Activated CD4-positive, alpha-beta T cell treated with anti-CD3 and anti-CD28 coated beads, Interleukin-2, amount 50 U/mL, for 24 hours (primary cell): ENCODE results near the gene SLC35E2B.
A peak's percentile ranks its signal among the peaks of the same experiment; 100 is the strongest.
"Not testable (repeated sequence)": the region's sequence is repeated elsewhere in the genome, so short reads cannot be mapped to it uniquely, and the experiment has no call there.

Source experiments
- DNase-seq, 2 donors: peaks; one replicate each; pipeline ENCODE4 v3.0.0-alpha.2; 2020; ENCODE audit warnings: low read depth in 1 of 2, low spot score in 1 of 2

Gene SLC35E2B

GRCh38 chr1:1677718-1678580 lies 14.6 kb downstream of the SLC35E2B start:
- DNase-seq, result peak; percentile 37 to 44

- not testable (repeated sequence) for DNase-seq
Measured at GRCh38 chr1:1676087-1676486, 16.5 kb downstream of the SLC35E2B start.

- not testable (repeated sequence) for DNase-seq
Measured at GRCh38 chr1:1675218-1675617, 17.4 kb downstream of the SLC35E2B start.

DNA sequence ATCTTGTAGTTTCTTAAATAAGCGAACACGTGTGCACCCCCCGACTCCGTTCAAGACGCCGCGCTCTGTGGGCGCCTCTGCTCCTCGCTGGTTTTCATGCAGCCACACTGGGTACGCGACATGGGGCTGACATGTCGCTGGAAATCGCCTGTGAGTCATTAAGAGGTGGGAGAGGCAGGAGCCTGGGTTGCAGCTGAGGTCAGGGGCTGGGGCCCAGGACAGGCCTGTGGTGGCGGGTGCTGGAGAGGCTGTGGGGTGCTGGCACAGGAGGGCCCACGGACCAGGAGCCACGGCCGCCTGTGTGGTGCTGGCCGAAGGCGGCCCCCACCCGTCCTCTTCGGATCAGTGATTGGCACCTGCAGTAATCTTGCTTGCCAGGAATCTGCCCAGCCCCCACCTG lies 17.8 kb downstream of the SLC35E2B start:
- DNase-seq, result not testable (repeated sequence)

DNA sequence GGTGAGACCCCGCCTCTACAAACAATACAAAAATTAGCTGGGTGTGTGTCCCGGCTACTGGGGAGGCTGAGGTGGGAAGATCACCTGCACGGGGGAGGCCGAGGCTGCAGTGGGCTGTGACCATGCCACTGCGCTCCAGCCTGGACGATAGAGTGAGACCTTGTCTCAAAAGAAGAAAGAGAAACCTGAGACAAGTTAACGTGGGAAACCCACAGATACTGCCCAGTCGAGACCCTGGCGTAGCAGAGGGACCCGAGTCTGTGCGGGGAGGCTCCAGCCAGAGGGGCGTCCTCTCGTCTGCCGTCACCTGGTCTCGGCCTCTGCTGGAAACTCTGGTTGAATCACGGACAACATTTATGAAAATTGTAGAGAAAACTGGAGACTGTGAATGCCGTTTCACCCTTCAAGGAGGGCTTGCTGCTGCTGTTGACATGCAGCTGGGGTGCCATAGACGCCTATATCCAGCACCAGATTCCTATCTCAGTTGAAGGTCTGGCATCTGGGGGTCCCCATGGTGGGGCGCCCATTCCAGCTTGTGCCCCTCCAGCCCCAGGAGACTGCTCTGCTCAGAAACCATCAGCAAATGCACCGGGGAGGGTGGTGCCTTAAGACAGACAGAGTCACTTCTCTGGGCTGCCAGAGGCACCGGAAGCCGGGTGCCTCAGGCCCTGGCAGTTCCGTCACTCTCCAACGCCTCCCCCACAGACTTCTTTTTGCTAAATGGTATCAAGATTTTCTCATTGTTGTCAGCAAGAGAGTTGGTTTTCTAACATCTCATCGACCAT lies 20.2 kb downstream of the SLC35E2B start:
- no peak for DNase-seq

DNA sequence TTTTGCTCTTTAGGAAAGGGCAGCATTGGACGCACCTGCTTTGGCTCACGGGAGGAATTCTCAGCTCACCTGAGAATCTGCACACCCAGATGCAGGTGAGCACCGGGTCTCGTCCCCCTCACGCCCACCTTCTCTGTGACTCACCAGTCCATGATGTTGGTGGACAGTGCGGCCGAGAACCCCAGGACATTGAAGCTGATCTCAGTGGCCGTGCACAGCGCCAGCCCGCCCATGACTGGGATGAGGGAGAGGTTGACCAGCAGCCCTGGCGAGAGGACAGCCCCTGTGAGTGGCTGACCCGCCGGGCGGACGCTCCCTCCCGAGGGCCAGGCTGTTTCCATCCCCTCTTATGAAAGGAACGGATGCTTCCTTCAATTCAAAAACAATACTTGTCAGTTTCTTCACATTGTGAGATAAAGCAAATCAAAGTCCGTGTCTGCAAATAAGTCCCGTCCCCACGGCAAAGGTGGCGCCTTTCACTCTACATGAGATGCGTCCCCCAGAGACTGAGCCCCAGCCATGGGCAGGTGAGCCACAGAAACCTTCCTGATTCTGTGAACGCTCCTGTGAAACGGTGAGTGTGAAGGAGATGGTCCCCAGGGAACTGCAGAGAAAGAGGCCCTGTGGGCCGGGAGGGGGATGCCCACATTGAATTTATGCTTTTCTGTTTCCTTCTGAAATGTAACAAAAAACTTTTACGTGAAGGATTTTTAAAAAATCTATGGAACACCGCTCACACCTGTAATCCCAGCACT lies 21.1 kb downstream of the SLC35E2B start:
- DNase-seq, result no peak

DNA sequence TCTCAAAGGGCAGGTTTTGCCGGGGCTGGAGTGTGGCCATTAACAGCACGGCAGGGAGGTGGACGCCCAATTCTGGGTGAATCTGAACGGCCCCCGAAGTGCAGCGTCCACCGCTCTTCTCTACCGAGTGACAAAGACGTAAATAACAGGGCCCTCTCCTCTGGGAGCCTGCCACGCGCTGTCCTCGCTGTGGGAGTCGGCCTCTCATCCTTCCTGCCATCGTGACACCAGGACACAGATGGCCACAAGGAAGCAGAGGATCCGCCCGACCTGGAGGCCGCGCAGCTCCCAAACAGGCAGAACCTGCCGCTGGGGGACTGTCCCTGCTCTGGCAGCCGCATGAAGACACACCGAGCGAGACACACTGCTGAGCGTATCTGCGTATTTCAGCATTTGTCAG lies 21.7 kb downstream of the SLC35E2B start:
- no peak for DNase-seq

- no peak for DNase-seq
Measured at GRCh38 chr1:1669468-1670440, 22.8 kb downstream of the SLC35E2B start.

DNA sequence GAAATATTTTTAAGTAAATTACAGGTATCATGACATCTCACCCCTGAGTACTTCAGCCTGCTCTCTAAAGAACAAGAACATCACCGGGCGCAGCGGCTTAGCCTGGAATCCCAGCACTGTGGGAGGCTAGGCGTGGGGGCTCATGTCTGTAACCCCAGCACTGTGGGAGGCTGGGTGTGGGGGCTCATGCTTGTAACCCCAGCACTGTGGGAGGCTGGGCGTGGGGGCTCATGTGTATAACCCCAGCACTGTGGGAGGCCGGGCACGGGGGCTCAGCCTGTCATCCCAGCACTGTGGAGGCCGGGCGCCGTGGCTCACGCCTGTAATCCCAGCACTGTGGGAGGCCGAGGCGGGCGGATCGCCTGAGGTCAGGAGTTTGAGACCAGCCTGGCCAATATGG lies 26.1 kb downstream of the SLC35E2B start:
- no peak for DNase-seq

DNA sequence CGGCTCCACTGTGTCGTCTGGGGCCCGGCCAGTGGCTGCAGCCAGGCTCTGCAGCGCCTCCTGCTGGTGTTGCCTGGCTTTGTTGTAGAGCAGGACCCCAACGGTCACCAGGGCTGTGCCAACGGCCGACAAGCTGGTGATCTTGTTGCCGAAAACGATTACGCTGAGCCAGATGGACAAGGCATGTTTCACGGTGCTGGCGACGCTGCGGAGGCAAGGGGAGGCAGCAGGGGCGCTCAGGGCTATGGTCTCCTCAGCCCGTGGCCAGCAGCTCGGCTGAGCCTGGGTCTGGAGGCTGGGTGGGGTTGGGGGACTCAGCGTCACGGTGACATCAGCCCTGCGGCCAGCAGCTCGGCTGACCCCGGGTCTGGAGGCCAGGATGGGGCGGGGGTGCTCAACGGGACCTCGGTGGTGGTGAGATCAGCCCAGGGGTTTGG lies 26.8 kb downstream of the SLC35E2B start:
- DNase-seq, result no peak

DNA sequence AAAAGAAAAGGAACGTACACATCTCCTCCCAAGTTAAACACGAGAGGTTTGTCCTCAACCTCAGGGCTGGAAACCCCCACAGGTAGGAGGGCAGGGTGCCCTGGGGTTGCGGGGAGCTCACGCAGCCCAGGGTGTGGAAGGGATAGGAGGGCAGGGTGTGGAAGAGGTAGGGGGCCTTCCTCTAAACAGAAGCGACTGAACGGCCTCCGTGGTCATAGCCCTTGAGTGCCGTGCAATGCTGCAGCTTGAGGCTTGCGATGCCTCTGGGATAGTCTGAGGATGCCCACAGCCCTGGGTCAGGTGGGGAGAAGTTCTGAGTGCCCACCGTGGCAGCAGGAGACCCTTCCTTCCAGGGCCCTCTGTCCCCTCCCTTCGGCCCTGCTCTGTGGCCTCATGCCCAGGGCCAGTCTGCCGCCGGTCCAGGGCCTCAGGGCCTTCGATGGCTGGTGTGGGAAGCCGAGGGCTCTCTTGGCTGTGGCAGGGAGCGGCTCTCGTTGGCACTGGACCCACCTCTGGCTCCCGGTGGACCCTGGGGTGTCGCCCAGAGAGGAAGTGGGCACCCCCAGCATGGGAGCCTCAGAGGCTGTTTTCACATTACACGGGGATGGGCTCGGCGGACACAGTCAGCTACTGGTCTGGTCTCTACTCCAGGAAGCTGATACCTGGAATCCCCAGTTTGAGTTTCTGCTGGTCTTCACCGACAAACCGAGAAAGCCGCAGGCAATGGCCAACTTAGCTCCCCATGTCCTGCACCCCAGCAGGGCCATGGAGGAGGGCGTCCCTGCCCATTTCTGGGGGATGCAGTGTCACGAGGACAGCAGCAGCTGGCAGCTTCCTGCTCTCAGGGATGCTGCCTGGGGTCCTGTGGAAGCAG lies 27.4 kb downstream of the SLC35E2B start:
- no peak for DNase-seq

DNA sequence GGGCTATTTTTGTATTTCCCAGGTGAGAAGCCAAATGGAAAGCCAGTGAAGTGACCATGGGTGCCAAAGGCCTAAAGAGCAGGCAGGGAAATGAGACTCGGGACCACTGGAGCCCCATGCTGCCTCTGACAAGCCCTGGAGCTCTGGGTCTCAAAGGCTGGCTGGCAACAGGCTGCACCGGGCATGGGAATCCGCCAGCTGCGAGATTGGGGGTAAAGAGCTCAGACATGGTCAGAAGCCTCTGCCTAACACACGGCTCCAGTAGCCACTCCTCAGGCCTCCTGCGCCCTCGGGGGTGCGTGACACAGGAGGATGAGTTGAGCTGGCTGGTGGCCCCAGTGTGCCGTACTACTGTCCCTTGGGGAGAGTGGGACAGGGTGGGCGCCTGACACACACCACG lies 28.3 kb downstream of the SLC35E2B start:
- DNase-seq, result not testable (repeated sequence)

DNA sequence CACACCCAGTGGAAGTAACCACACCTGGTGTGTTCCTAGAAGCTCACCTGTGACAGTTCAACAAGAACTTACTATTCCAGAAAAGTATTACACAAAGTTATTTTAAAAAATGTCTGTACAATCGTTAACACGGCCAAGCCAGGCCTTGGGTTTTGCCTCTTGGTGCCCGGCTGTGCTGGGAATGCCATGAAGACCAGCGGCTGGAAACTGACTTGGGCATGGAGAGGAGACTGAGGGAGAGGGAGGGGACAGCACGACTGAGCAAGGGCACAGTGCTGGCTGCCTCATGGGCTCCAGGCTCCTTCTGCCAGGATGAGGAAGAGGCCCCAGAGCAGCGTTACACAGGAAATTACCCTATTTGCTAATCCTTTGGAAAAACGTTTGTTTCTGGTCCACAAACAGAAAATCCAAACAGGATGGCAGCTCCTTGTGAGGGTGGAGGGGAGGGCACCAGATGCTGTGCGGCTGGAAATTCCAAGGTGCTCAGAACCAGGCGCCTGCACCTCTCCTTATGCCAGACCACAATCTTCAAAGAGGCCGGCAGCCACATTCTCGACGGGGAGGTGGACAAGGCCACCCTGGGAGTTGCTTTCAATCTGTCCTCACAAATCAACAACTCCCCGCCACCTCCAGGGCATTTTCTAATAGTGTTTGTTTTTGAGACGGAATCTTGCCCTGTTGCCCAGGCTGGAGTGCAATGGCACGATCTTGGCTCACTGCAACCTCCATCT lies 29.6 kb downstream of the SLC35E2B start:
- DNase-seq, result not testable (repeated sequence)

DNA sequence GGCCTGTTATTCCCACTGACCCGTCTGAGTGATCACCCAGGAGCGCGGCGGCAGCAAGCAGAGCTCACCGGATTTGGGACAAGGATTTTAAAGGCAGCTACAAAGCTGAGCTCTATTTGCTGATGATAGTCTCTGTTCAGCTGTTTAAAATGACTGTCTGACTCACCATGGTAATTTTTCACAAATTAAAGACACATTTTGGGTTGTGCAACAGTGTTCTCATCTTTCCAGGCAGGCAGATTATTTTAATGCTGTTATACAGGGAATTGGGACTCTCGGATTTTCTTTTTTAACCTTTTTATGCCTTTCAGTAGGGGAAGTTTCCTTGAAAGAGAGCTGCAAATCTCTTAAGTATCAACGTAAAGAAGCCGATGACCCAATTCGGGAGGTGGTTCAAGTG lies 30.2 kb downstream of the SLC35E2B start:
- not testable (repeated sequence) for DNase-seq

DNA sequence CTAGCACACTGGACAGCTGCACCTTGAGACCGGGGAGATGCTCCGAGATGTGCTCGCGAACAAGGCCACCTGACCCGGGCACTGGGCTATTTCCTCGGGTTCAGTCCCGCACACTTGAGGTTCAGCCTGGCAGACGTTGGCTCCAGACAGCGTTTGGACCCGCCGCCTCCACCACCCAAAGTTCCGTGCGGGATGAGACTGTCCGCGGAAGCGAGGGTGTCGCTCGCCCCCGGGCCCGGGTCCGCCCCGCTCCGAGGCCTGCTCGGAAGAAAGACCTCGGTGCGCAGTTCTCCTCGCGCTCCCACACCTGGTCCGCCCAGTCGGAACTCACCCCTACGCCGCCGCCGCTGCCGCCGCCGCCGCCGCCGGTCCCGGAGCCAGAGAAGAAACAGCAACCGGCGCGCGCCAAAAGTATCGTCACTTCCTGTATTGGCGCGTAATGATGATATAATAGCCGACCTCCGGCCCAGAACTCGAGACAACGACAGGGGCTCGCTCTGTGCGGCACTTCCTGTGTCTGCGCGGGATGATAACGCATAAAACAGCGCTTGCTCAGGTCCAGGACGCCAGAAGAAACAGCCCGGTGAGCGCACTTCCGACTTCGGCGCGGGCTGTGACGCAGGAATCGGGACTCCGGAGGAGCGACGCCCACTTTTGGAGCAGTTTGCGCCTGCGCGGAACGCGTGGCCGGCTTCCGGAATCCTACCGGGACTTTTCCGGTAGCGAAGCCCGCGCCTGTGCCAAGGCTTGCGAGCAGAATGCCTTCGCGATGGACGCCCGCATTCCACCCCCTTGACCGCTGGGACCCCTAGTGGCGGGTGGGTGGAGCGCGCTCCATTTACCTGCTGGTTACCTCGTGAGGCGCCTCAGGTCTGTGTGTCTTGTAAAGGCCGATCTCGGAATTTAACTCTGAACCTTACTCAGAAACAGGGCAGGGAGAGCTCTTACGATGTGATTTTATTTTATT lies 33.7 kb downstream of the SLC35E2B start, which contains the start of gene CDK11B:
CDK11B (minus strand) TSS at position 422 of the 967 bp plus-strand sequence. CDS start 1,519 bp downstream, outside the sequence.
- DNase-seq, result peak; percentile 100

DNA sequence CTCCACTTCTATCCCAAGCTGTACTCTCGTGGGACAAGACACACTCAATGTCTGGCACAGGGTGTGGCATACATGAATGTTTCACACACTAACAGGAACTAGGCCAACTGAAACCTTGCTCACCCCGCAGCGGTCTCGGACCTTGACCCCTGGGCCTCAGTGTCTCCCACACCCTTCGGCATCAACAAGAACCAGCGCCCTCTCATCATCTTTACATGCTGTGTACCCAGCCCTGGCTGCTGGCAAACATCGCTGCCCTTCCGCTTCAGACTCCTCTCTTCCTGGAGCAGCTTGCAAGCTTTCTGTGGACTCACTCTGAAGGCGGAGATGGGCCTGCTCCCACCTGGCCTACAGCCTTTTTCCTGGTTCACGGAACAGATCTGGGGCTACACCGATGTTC lies 44.3 kb downstream of the SLC35E2B start:
- not testable (repeated sequence) for DNase-seq

- not testable (repeated sequence) for DNase-seq
Measured at GRCh38 chr1:1647567-1648241, 44.9 kb downstream of the SLC35E2B start.
